Fibroblast of lung (primary cell): ENCODE measurements around the gene PRPH. TPM values are rescaled to one million over a fixed set of nuclear protein-coding genes. Genes with fewer than 3 reads are reported as not detected.
A peak's percentile ranks its signal among the peaks of the same experiment; 100 is the strongest.

ENCODE experiments used
- DNase-seq, 2 donors: peaks; one replicate each; pipeline versions ENCODE4 v3.0.0 to v3.0.0-alpha.2; 2010; ENCODE audit warnings: low read depth in 2 of 2
- H2AFZ ChIP-seq: 2 replicates; pipeline ENCODE4 v1.5.1; 2012; ENCODE audit warnings: low read length, control low read depth, inconsistent platforms
- H3K27ac ChIP-seq: 2 replicates; pipeline ENCODE4 v1.5.1; 2011; ENCODE audit warnings: low read length, control low read depth; ENCODE audit not compliant: insufficient read depth
- H3K27me3 ChIP-seq: 2 replicates; pipeline ENCODE4 v1.5.1; 2011; ENCODE audit warnings: mild to moderate bottlenecking, low read length; ENCODE audit not compliant: control insufficient read depth, insufficient read depth
- H3K36me3 ChIP-seq: 2 replicates; pipeline ENCODE4 v1.5.1; 2011; ENCODE audit warnings: low read length; ENCODE audit not compliant: control insufficient read depth, insufficient read depth
- H3K4me1 ChIP-seq: 2 replicates; pipeline ENCODE4 v1.5.1; 2011; ENCODE audit warnings: low read length; ENCODE audit not compliant: control insufficient read depth, insufficient read depth; ENCODE audit errors: extremely low read depth
- H3K4me2 ChIP-seq: 2 replicates; pipeline ENCODE4 v1.5.1; 2011; ENCODE audit warnings: low read length, control low read depth; ENCODE audit not compliant: insufficient read depth; ENCODE audit errors: extremely low read depth
- H3K4me3 ChIP-seq, 4 experiments: fragments of 200-600 bp in 1 of 4; sonication (generic) in 1 of 4; replicated peaks in 1 of 4; 2 replicates each; pipeline ENCODE4 v1.5.1; 2011 to 2016; ENCODE audit warnings: low read length in 4 of 4, low read depth in 3 of 4, mild to moderate bottlenecking in 3 of 4, control low read depth in 2 of 4, inconsistent platforms in 1 of 4, mixed read lengths in 1 of 4; ENCODE audit not compliant: insufficient read depth in 1 of 4; ENCODE audit errors: control extremely low read depth in 1 of 4
- H3K79me2 ChIP-seq: 2 replicates; pipeline ENCODE4 v1.5.1; 2012; ENCODE audit warnings: mild to moderate bottlenecking, low read length, inconsistent platforms; ENCODE audit not compliant: control insufficient read depth, insufficient read depth
- H3K9ac ChIP-seq: 2 replicates; pipeline ENCODE4 v1.5.1; 2011; ENCODE audit warnings: mild to moderate bottlenecking, low read length, control low read depth; ENCODE audit not compliant: insufficient read depth
- H3K9me3 ChIP-seq: 2 replicates; pipeline ENCODE4 v1.5.1; 2012; ENCODE audit warnings: low read depth, low read length; ENCODE audit not compliant: control insufficient read depth, insufficient read depth
- H4K20me1 ChIP-seq: 2 replicates; pipeline ENCODE4 v1.5.1; 2011; ENCODE audit warnings: low read length; ENCODE audit not compliant: control insufficient read depth, insufficient read depth; ENCODE audit errors: extremely low read depth
- CTCF ChIP-seq, 2 donors: IDR thresholded peaks in 1 of 2; conservative IDR thresholded peaks in 1 of 2; 1 replicate in 1 of 2; 2 replicates in 1 of 2; pipeline ENCODE4 v1.5.1; 2011 to 2012; ENCODE audit warnings: low read length in 2 of 2, control low read depth in 1 of 2, inconsistent platforms in 1 of 2, low read depth in 1 of 2, mild to moderate bottlenecking in 1 of 2
- EZH2 ChIP-seq: IDR thresholded peaks from 2 replicates; pipeline ENCODE4 v1.5.1; 2012; ENCODE audit warnings: low read length, control low read depth, mild to moderate bottlenecking; ENCODE audit errors: missing control alignments
- polyA plus RNA-seq, 2 donors: library from polyadenylated mRNA; depleted of rRNA in 1 of 2; stranded (reverse) in 1 of 2; unstranded in 1 of 2; fragments of >200 nt; gene quantifications; 2 replicates each; pipeline ENCODE4 v1.2.1, GENCODE V29; 2011 to 2012; ENCODE audit warnings: missing spikeins in 1 of 2
- total RNA-seq: library from RNA; depleted of rRNA; stranded (reverse); fragments of >200 nt; gene quantifications from 2 replicates; pipeline ENCODE4 v1.2.1, GENCODE V29; 2014

The PRPH gene
- total and polyA plus RNA-seq, 2 donors (not counting 1 experiment from before 2014, with no cell fraction given), result 0.06 to 0.50 TPM

DNA sequence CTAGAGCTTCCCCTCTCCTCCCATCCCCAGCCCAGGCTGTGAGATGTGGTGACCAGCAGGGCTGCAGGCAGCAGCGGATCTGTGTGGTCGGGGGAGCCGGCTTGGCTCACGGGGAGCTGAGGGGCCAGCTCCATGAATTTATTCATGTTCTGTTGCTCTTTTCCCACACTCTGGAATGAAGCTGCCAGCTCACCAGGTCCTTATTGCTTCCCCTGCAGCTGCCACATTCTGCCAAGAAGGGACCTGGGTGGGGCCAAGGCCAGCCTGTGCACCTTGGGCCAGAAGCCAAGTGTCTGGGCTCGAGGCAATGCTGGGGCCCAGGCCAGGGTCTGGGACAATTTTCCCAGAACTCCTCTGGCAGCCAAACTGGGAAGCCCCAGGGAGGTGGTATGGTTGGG lies 44.5 kb downstream of the PRPH start:
- Histone ChIP-seq H3K27me3 (peaks cover 68% of the 10 kb centered on the region), H3K79me2 (no peaks in the 10 kb centered on the region), H3K27ac (no peak overlapping the region), H2AFZ (no peak overlapping the region), H3K9ac (no peak overlapping the region), H3K36me3 (no peaks in the 10 kb centered on the region), H3K4me2 (no peak overlapping the region), H3K9me3 (no peaks in the 10 kb centered on the region), H3K4me3 (no peak overlapping the region), H4K20me1 (no peaks in the 10 kb centered on the region), H3K4me1 (peaks cover 9% of the 10 kb centered on the region)
- TF ChIP-seq EZH2, result no peak
- no peak for TF ChIP-seq CTCF (conservative IDR thresholded peaks at IDR 0.05 in 1 of 2, IDR thresholded peaks at IDR 0.05 in 1 of 2; ENCODE audit: low read depth in 1 of 2, low read length in 2 of 2)
- no peak for DNase-seq

- TF ChIP-seq CTCF (conservative IDR thresholded peaks at IDR 0.05 in 1 of 2, IDR thresholded peaks at IDR 0.05 in 1 of 2; ENCODE audit: low read depth in 1 of 2, low read length in 2 of 2) (no peak), EZH2 (no peak)
- Histone ChIP-seq H3K4me1 (peaks cover 9% of the 10 kb centered on the region), H3K79me2 (no peaks in the 10 kb centered on the region), H3K9ac (no peak overlapping the region), H3K4me2 (no peak overlapping the region), H2AFZ (no peak overlapping the region), H3K36me3 (no peaks in the 10 kb centered on the region), H3K27me3 (peaks cover 66% of the 10 kb centered on the region), H3K9me3 (no peaks in the 10 kb centered on the region), H3K4me3 (no peak overlapping the region), H4K20me1 (no peaks in the 10 kb centered on the region), H3K27ac (no peak overlapping the region)
- DNase-seq, result no peak
These were observed 45.3 kb downstream of the PRPH start for GRCh38 chr12:49340095-49340870.

GRCh38 chr12:49340971-49341776 lies 46.2 kb downstream of the PRPH start:
- H3K27me3 ChIP-seq, result peaks cover 58% of the 10 kb centered on the region
- TF ChIP-seq EZH2, result peak; percentile 21
- no peak for TF ChIP-seq CTCF (conservative IDR thresholded peaks at IDR 0.05 in 1 of 2, IDR thresholded peaks at IDR 0.05 in 1 of 2; ENCODE audit: low read depth in 1 of 2, low read length in 2 of 2)
- no peak for DNase-seq
- no peaks in the 10 kb centered on the region for H3K36me3 ChIP-seq
- no peak overlapping the region for H3K4me3 ChIP-seq
- H4K20me1 ChIP-seq, result no peaks in the 10 kb centered on the region
- no peak overlapping the region for H3K4me2 ChIP-seq
- H3K9ac ChIP-seq, result no peak overlapping the region
- no peak overlapping the region for H2AFZ ChIP-seq
- H3K27ac ChIP-seq, result no peak overlapping the region
- H3K9me3 ChIP-seq, result no peaks in the 10 kb centered on the region
- peaks cover 11% of the 10 kb centered on the region for H3K4me1 ChIP-seq
- no peaks in the 10 kb centered on the region for H3K79me2 ChIP-seq
